ENCODE data around the gene RDH11.

Gene RDH11

GRCh38 chr14:67646131-67646530 lies 49.4 kb downstream of the RDH11 start:
- CTCF ChIA-PET = no interaction called here
- TF ChIP-seq, protein P1, sequence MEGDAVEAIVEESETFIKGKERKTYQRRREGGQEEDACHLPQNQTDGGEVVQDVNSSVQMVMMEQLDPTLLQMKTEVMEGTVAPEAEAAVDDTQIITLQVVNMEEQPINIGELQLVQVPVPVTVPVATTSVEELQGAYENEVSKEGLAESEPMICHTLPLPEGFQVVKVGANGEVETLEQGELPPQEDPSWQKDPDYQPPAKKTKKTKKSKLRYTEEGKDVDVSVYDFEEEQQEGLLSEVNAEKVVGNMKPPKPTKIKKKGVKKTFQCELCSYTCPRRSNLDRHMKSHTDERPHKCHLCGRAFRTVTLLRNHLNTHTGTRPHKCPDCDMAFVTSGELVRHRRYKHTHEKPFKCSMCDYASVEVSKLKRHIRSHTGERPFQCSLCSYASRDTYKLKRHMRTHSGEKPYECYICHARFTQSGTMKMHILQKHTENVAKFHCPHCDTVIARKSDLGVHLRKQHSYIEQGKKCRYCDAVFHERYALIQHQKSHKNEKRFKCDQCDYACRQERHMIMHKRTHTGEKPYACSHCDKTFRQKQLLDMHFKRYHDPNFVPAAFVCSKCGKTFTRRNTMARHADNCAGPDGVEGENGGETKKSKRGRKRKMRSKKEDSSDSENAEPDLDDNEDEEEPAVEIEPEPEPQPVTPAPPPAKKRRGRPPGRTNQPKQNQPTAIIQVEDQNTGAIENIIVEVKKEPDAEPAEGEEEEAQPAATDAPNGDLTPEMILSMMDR (conservative IDR thresholded peaks at IDR 0.05; ENCODE audit: low read depth) = no peak
- H3K27ac ChIP-seq = no peak overlapping the region
- POLR2A ChIA-PET (ENCODE audit: low non-redundant PET) = no interaction called here
- DNase-seq (ENCODE audit: low spot score) = no peak

GRCh38 chr14:67645414-67645813 lies 50.1 kb downstream of the RDH11 start:
- no peak overlapping the region for H3K27ac ChIP-seq
- CTCF ChIA-PET = no interaction called here
- TF ChIP-seq, protein P1 (conservative IDR thresholded peaks at IDR 0.05; ENCODE audit: low read depth) = no peak
- no peak for DNase-seq (ENCODE audit: low spot score)
- POLR2A ChIA-PET (ENCODE audit: low non-redundant PET) = no interaction called here

GRCh38 chr14:67644428-67644827 lies 51.1 kb downstream of the RDH11 start:
- DNase-seq (ENCODE audit: low spot score) = no peak
- ChIA-PET POLR2A (ENCODE audit: low non-redundant PET) (no interaction called here), CTCF (no interaction called here)
- H3K27ac ChIP-seq = no peak overlapping the region
- TF ChIP-seq, protein P1 (conservative IDR thresholded peaks at IDR 0.05; ENCODE audit: low read depth) = no peak

- DNase-seq (ENCODE audit: low spot score) = no peak
- POLR2A ChIA-PET (ENCODE audit: low non-redundant PET) = no interaction called here
- TF ChIP-seq, protein P1 (conservative IDR thresholded peaks at IDR 0.05; ENCODE audit: low read depth) = no peak
- CTCF ChIA-PET = no interaction called here
- no peak overlapping the region for H3K27ac ChIP-seq
Observed at GRCh38 chr14:67643713-67644112, 51.9 kb downstream of the RDH11 start.

GRCh38 chr14:67641902-67642749 lies 53.4 kb downstream of the RDH11 start:
- TF ChIP-seq, protein P1 (conservative IDR thresholded peaks at IDR 0.05; ENCODE audit: low read depth) = no peak
- DNase-seq (ENCODE audit: low spot score) = no peak
- H3K27ac ChIP-seq = no peak overlapping the region
- CTCF ChIA-PET = no interaction called here
- POLR2A ChIA-PET (ENCODE audit: low non-redundant PET) = no interaction called here

DNA sequence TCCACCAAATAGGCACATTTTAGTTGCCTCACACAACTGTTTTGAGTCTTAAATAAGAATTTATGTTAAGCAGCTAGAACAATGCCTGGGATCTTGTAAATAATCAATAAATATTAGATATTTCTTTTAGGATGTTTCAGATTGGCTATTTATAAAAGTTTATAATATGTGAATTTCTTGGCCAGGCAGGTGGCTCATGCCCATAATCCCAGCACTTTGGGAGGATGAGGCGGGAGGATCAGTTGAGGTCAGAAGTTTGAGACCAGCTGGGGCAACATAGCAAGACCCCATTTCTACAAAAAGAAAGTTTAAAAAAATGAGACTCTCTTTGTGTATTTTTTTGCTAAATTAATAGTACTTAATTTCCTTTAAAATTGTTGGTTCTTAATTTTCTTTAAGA lies 54.1 kb downstream of the RDH11 start:
- TF ChIP-seq, protein P1 (conservative IDR thresholded peaks at IDR 0.05; ENCODE audit: low read depth) = no peak
- no peak overlapping the region for H3K27ac ChIP-seq
- ChIA-PET POLR2A (ENCODE audit: low non-redundant PET) (no interaction called here), CTCF (no interaction called here)
- no peak for DNase-seq (ENCODE audit: low spot score)

All from RWPE1 (cell line).